ENCODE data around the gene PLCH2. TPM values are rescaled to one million over a fixed set of nuclear protein-coding genes. Genes with fewer than 3 reads are reported as not detected.

PLCH2 gene
- total and polyA plus RNA-seq, 2 of the 13 experiments (the other 11 are each of a cell fraction or from before 2014, with no cell fraction given) = 0.15 to 0.67 TPM

DNA sequence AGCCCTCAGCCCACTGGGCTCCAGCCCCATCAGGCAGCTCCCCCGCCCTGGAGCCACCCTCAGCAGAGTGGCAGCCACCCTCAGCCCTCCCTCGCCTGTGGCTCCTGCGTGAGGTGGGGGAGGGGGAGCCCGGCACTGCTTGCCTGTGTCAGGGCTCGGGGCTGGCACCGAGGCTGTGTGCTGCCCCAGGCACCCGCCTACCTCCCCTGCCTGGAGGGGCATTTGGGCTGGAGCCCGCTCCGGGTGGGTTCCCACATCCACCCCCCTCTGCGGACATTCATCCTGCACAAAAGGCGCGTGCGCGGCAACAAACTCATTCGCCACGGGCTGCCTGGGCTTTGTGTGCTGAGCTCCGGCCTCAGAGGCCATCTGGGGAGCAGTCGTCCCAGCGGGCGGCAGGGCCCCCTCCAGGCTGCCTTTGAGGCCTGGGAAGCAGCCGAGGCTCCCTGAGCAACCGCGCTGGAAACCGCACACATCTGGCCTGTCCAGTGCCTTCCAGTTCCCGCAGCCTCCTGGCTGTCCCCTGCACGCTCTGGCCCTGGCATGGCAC lies 67.5 kb downstream of the PLCH2 start (continued):
- TF ChIP-seq ELF4 (CRISPR knock-in tag; IDR thresholded peaks at IDR 0.05; ENCODE audit: borderline replicate concordance) = no peak
- TF ChIP-seq ZFX (CRISPR knock-in tag; IDR thresholded peaks at IDR 0.05; ENCODE audit: low read depth) = peak; percentile 58
- TF ChIP-seq, protein P1, sequence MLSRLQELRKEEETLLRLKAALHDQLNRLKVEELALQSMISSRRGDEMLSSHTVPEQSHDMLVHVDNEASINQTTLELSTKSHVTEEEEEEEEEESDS (CRISPR knock-in tag; IDR thresholded peaks at IDR 0.05; ENCODE audit: borderline replicate concordance) = no peak
- 0 out of 2 replicates have a peak, but pooled peaks have one; percentile 61 for TF ChIP-seq ZNF343 (CRISPR knock-in tag; IDR thresholded peaks at IDR 0.05)
- TF ChIP-seq SIX4 (CRISPR knock-in tag; IDR thresholded peaks at IDR 0.05) = no peak
- TF ChIP-seq ZNF552 (CRISPR knock-in tag; IDR thresholded peaks at IDR 0.05; ENCODE audit: borderline replicate concordance) = no peak
- no peak for TF ChIP-seq HDAC6 (IDR thresholded peaks at IDR 0.05; ENCODE audit: low read depth, low read length)
- peak; percentile 20; the same call in 1 of the 2 replicates for TF ChIP-seq STAG1 (CRISPR knock-in tag; IDR thresholded peaks at IDR 0.05)
- no peak for TF ChIP-seq TEAD2 (CRISPR knock-in tag; IDR thresholded peaks at IDR 0.05)
- TF ChIP-seq ZNF230 (CRISPR knock-in tag; IDR thresholded peaks at IDR 0.05) = 0 out of 2 replicates have a peak, but pooled peaks have one; percentile 32
- no peak for TF ChIP-seq TSC22D2 (CRISPR knock-in tag; IDR thresholded peaks at IDR 0.05; ENCODE audit: borderline replicate concordance)
- TF ChIP-seq ZMYM3 (CRISPR knock-in tag; IDR thresholded peaks at IDR 0.05) = no peak
- TF ChIP-seq CENPX (CRISPR knock-in tag; IDR thresholded peaks at IDR 0.05) = no peak
- TF ChIP-seq, protein P2, sequence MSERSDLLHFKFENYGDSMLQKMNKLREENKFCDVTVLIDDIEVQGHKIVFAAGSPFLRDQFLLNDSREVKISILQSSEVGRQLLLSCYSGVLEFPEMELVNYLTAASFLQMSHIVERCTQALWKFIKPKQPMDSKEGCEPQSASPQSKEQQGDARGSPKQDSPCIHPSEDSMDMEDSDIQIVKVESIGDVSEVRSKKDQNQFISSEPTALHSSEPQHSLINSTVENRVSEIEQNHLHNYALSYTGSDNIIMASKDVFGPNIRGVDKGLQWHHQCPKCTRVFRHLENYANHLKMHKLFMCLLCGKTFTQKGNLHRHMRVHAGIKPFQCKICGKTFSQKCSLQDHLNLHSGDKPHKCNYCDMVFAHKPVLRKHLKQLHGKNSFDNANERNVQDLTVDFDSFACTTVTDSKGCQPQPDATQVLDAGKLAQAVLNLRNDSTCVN (CRISPR knock-in tag; IDR thresholded peaks at IDR 0.05; ENCODE audit: borderline replicate concordance) = no peak

Measured in HepG2 (cell line).